GM21717 (cell line): ENCODE measurements around the gene KCTD13.
"Not testable (repeated sequence)": the region's sequence is repeated elsewhere in the genome, so short reads cannot be mapped to it uniquely, and the experiment has no call there.

ENCODE experiments used
- ATAC-seq: cut with Tn5 transposase; IDR thresholded peaks from one replicate; pipeline ENCODE4 v1.9.1; 2021; ENCODE audit warnings: mild to moderate bottlenecking, moderate library complexity; ENCODE audit not compliant: unreplicated experiment

Gene KCTD13

DNA sequence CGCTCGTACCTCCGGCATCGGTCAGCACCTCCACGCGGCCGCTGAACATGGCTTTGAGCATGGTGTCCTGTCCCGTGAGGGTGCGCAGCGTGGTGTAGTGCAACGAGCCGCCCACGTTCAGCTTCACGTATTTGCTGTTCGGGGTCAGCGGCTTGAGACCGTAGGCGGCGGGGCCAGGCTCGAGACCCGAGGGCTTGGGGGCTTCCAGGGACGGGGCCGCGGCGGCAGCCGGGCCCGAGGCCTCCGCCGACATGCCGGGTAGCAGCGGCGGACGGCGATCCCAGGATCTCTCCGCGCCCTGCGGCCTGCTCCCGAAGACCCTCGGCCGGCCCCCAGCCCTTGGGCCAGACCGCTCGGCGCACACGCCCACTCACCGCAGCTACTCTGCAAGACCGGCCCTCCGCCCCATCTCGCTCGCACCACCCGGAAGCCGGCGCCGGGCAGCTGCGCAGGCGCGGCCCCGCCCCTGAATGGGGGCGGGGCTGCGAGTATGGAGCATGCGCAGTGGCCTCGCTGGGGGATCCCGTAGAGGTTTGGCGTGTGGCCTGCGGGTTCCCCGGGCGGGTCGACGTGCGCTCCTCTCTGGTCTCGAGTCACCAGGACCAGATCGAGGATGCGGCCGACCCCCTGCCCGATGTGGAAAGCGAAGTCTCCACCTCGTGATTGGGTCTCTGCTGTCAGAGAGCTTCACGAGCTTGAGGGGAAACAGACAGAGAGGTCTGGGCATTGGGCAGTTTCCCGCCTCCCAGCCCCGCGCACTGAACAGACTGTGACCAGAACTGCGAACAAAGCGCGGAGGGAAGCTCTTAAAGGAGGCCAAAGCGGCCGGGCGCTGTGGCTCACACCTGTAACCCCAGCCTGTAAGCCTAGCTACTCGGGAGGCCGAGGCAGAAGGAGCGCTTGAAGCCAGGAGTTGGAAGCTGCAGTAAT lies at the start of gene KCTD13:
Gene KCTD13, minus strand, starts transcription at position 446 of the 930 bp plus-strand sequence. Its CDS starts 193 bp downstream, at position 253.
- peak; percentile 78 for ATAC-seq

GRCh38 chr16:29975134-29975538 lies 49.1 kb upstream of the KCTD13 start:
- ATAC-seq, result no peak

- ATAC-seq, result no peak
Observed at GRCh38 chr16:29974291-29975133, 48.5 kb upstream of the KCTD13 start.

DNA sequence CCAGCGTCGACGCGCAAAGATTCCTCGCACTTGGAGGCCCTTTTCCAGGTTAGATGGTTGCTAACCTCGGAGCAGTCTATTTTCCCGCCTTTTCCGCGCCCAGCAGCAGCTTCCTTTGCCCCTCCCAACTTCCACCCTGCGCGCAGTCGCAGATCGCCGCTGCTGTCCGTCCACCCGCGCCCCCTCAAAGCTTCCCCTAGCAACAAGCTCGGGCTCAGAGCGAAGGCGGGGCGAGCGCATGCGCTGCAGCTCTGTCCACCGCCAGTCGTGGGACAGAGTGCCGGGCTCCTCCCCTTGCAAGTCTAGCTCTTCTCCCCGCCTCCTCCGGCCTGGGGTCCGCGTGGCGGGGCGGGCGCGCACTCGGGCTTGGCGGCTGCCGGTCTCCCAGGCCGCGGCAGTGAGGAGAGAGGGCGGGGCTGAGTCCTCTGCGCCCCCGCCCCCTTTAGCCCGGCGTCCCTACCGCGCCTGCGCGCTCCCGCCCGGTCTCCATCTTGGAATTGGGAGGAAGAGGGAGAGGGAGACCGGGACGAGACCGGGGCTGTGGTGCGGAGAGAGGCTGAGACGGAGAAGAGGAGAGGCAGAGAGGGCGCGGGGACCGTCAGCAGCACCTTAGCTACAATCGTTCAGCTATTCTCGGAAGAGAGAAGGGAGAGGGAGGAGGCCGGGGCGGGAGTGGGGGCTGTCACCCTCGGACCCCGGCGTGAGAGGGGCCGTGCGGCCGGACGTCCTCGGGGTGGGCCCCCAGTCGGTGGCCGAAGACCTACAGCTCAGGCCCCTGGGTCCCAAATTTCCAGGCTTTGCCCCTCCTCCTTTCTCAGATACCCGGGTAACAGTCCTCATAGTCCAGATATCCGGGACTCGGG lies 47.6 kb upstream of the KCTD13 start, which contains the start of gene TAOK2:
Gene TAOK2, plus strand, starts transcription at position 485 of the 863 bp plus-strand sequence. CDS start 3,905 bp downstream, outside the sequence.
- peak; percentile 84 for ATAC-seq

- no peak for ATAC-seq
Observed at GRCh38 chr16:29972992-29973383, 47.0 kb upstream of the KCTD13 start.

- no peak for ATAC-seq
Observed at GRCh38 chr16:29972500-29972899, 46.5 kb upstream of the KCTD13 start.

DNA sequence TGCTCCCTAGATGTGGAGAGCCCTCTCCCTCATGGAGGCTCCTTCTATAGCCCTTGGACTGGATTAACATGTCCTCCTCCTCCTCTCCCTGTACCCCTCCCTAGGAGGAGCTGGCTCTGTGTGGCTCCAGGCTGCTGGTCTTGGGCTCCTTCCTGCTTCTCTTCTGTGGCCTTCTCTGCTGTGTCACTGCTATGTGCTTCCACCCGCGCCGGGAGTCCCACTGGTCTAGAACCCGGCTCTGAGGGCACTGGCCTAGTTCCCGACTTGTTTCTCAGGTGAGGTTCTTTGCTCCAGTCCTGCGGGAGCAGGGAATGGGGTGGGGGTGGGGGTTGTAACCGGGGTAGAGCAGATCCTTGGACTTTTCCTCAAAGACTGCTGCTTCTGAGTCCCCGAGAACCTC lies 45.3 kb upstream of the KCTD13 start:
- no peak for ATAC-seq

- no peak for ATAC-seq
Observed at GRCh38 chr16:29968205-29968604, 42.2 kb upstream of the KCTD13 start.

DNA sequence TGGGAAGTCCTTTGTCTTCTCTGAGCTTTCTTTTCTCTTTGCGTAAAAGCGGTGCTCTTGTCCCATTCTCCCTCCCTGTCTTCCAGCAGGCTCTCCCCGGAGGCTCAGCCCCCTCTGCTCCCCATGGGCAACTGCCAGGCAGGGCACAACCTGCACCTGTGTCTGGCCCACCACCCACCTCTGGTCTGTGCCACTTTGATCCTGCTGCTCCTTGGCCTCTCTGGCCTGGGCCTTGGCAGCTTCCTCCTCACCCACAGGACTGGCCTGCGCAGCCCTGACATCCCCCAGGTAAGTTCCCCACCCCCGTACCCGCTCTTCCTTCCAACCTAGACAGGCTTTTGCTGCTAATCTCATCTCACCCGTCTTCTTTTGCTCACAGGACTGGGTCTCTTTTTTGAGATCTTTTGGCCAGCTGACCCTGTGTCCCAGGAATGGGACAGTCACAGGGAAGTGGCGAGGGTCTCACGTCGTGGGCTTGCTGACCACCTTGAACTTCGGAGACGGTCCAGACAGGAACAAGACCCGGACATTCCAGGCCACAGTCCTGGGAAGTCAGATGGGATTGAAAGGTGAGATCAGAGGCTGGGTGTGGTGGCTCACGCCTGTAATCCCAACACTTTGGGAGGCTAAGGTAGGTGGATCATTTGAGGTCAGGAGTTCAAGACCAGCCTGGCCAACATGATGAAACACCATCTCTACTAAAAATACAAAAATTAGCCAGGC lies 37.2 kb upstream of the KCTD13 start:
- ATAC-seq, result no peak

DNA sequence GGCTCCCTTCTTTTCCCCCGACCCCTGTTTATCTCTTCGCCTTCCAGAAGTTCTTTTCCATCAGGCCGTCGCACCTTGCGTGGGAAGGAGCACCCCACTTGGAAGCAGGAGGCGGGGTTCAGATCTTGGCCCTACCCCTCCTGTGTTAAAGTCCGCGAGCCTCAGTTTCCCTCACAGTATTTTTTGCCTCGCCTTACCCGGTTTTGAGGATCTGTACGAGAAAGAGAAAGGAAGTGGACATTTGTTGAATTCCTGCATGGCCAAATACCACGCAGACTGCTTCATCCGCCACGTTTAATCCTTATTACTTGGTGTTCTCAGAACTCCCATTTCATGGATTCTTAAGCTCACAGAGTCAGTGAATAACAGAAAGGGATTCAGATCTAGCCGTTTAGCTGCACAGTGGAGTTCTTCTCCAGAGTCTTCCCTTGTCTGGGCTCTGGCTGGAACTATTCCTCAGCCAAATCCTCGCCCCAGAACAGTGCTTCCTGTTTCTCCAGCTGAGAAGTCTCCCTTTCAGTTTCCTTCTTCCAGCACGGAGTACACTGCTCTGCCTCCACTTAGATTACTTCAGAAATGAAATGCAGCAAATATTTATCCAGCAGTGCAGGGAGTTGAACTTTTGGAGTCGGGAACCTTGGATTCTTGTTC lies 36.4 kb upstream of the KCTD13 start:
- peak; percentile 22 for ATAC-seq

DNA sequence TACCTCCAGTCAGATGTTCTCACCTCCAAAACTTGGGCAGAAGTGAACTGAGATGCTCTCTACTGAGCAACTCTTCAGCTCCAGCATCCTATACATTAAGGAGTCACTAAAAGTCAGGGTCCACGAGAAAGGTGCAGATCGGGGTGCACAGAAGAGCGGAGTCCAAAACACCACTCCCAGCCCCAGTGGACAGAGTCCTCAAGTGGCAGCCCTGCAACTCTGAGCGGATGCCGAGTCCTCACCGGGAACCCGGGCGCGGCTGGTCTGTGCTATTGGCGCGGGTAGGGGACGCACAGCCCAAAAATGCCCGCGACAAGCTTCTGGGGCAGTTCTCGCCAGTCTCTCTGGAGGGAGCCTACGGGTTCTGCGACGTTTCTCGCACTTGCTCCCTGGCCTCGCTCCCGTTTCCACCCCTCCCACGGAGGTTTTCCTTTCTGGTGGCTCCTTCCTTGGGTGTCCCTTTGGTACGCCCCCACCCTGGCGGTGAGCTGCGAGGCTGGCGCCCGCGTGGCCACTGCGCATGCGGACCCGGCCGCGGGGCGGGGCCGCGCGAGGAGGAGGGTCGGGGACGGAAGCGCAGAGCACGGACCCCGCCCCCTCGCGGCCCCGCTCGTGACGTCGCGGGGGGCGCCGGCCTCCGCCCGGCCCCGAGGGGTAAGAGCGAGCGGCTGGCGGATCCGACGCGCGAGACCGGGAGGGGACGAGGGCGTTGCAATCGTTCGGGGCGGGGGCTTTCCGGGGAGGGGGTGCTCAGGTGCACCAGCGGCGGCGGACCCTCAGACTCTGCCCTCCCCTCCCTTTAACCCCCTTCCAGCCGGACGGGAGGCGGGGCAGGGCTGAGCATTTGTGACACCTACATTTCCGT lies 35.7 kb upstream of the KCTD13 start, which contains the start of gene TMEM219:
Gene TMEM219, plus strand, starts transcription at position 601 of the 865 bp plus-strand sequence. CDS start 1,065 bp downstream, outside the sequence.
- ATAC-seq, result peak; percentile 61

DNA sequence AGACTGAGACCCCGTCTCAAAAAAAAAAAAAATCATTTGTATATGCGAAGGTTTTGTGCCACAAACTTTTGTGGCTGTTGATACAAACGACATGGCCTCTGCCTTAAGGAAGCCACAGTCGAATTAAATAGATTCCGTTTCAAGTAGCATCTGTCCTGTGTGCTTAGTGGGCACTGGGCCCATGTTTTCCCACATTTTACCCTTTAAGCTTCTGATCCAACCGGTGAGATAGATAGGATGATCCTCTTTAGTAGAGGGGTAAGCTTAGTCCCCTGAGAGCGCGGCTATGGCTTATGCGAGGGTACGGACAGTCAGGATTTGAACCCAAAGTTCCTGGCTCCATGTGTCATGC lies 35.1 kb upstream of the KCTD13 start:
- ATAC-seq, result peak; percentile 4

DNA sequence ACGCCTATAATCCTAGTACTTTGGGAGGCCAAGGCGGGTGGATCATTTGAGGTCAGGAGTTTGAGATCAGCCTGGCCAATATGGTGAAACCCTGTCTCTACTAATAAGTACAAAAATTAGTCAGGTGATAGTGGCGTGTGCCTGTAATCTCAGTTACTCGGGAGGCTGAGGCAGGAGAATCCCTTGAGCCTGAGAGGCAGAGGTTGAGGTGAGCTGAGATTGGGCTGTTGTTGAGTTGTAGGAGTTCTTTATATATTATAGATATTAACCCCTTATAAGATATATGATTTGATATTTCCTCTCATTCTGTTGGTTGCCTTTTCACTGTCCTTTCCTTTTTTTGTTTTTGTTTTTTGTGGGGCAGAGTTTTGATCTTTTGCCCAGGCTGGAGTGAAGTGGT lies 33.8 kb upstream of the KCTD13 start:
- ATAC-seq, result not testable (repeated sequence)

GRCh38 chr16:29959293-29959692 lies 33.3 kb upstream of the KCTD13 start:
- no peak for ATAC-seq

- ATAC-seq, result no peak
Observed at GRCh38 chr16:29958756-29959155, 32.7 kb upstream of the KCTD13 start.

DNA sequence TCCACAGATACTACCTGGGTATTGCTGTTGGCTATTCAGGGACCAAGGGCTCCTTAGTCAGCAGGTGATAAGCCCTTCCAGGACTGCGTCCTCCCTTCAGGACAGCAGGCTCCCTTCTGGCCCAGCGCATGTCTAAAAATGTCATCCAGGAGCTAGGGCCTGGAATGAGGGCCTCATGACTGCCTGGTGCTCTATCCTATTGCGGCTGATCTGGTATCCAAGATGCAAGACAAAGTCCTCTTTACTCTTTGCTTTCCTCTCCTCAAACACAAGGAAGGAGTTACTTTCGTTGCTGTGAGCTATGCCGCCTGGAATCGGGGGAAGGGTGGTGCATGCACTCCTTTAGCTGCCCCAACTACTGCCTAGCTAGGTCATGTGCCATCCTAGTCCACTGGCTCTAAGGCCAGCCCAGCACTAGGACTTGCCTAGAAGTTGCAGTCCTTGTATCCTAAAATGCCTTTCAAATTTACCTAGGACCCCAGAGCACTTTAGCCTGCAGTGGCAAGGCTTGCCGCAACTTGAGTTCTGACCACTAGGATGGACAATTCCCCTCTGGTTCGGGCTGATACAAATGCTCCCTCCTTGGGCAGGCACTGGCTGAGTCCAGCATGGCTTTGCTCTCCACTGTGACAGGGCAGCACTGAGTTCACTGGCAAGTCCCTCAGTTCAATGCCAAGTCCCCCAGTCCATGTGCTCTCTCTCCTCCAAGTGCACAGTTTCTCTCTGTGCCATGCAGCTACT lies 25.8 kb upstream of the KCTD13 start:
- ATAC-seq, result no peak

GRCh38 chr16:29950806-29951461 lies 24.9 kb upstream of the KCTD13 start:
- no peak for ATAC-seq
